ENCODE measurements around the gene ZDHHC9.

The ZDHHC9 gene

GRCh38 chrX:129781134-129781672, 62.5 kb downstream of the ZDHHC9 start:
- no peak for DNase-seq

DNA sequence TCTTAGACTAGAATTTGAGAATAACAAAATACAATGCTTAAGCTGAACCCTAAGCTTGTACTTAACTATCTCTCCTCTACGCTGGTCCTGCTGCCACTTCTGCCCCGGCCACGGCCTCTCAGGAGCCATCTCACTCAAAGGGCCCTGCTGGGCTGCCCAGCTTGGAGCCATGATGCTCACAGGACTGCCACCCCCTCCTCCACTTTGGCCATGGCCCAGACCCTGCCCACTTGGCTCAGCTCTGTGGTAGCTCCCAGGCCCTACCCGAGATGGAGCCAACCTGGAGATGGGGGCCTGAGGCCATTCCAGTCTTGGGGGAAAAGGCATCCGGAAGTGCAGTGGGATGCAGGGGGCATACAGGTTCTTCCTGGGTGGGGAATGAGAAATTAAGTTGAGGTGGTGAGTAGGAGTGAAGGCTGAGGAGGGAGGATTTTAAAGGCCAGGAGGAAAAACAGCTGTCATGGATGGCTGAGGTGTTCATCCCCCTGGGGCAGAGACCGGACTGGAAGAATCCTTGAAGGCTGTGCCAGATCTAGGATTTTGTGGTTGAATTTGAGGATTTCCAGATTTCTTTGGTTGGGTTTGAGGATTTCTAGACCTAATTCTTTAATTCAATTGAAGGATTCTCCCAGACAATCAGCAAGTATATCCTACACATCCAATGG, 63.1 kb downstream of the ZDHHC9 start:
- Mint-ChIP-seq H3K4me1 (peaks cover 6% of the 10 kb centered on the region), H3K36me3 (ENCODE audit: low read depth) (no peaks in the 10 kb centered on the region), H3K27ac (no peak overlapping the region), H3K27me3 (ENCODE audit: low read depth, poor library complexity) (peaks cover 6% of the 10 kb centered on the region), H3K4me3 (no peak overlapping the region), H3K9me3 (peaks cover 19% of the 10 kb centered on the region)
- DNase-seq, result no peak
- TF ChIP-seq, protein P1, sequence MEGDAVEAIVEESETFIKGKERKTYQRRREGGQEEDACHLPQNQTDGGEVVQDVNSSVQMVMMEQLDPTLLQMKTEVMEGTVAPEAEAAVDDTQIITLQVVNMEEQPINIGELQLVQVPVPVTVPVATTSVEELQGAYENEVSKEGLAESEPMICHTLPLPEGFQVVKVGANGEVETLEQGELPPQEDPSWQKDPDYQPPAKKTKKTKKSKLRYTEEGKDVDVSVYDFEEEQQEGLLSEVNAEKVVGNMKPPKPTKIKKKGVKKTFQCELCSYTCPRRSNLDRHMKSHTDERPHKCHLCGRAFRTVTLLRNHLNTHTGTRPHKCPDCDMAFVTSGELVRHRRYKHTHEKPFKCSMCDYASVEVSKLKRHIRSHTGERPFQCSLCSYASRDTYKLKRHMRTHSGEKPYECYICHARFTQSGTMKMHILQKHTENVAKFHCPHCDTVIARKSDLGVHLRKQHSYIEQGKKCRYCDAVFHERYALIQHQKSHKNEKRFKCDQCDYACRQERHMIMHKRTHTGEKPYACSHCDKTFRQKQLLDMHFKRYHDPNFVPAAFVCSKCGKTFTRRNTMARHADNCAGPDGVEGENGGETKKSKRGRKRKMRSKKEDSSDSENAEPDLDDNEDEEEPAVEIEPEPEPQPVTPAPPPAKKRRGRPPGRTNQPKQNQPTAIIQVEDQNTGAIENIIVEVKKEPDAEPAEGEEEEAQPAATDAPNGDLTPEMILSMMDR (IDR thresholded peaks at IDR 0.05), result no peak

More at GRCh38 chrX:129781134-129781672, 62.5 kb downstream of the ZDHHC9 start:
- TF ChIP-seq, protein P1 (IDR thresholded peaks at IDR 0.05), result no peak
- H3K4me3 Mint-ChIP-seq, result no peak overlapping the region
- no peaks in the 10 kb centered on the region for H3K36me3 Mint-ChIP-seq (ENCODE audit: low read depth)
- H3K27ac Mint-ChIP-seq, result no peak overlapping the region
- H3K9me3 Mint-ChIP-seq, result peaks cover 19% of the 10 kb centered on the region
- H3K27me3 Mint-ChIP-seq (ENCODE audit: low read depth, poor library complexity), result peaks cover 6% of the 10 kb centered on the region
- peaks cover 12% of the 10 kb centered on the region for H3K4me1 Mint-ChIP-seq

- no peak within 1 kb of the TSS for H3K4me3 Mint-ChIP-seq
- no peaks in the 10 kb centered on the region for H3K36me3 Mint-ChIP-seq (ENCODE audit: low read depth)
- DNase-seq, result no peak
- TF ChIP-seq, protein P1 (IDR thresholded peaks at IDR 0.05), result no peak
- H3K27me3 Mint-ChIP-seq (ENCODE audit: low read depth, poor library complexity), result peaks cover 6% of the 10 kb centered on the region
- no peaks in the 10 kb centered on the region for H3K4me1 Mint-ChIP-seq
- peaks cover 22% of the 10 kb centered on the region for H3K9me3 Mint-ChIP-seq
- no peak within 1 kb of the TSS for H3K27ac Mint-ChIP-seq
Observed at GRCh38 chrX:129779747-129780146, 63.9 kb downstream of the ZDHHC9 start, which contains the start of gene SASH3. Gene SASH3, plus strand, starts transcription at chrX:129779949. Its CDS starts 149 bp downstream, at chrX:129780098.

DNA sequence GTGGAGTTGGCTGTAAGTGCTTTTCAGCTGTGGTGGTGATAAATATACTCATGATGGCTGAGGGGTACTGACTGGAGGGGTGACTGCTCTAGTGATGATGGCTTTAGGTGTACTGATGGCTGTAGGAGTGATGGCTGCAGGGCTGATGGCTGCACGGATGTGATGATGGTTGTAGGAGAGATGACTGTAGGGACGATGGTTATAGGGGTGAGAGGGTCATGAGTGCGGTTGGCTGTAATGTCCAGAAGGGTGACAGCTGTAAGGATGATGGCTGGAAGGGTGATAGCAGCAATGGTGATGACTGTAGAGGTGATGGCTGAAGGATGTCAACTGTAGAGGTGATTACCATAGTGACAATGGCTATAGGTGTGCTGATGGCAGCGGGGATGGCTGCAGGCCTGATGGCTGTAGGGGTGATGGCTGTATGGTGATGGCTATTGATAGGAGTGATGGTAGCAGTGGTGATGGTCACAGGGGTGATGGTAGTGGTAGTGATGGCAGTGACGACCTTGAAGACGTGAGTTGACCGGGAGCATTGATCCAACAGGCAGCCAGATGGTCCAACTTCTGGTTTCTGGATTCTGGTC, 64.5 kb downstream of the ZDHHC9 start:
- peaks cover 22% of the 10 kb centered on the region for H3K9me3 Mint-ChIP-seq
- TF ChIP-seq, protein P1 (IDR thresholded peaks at IDR 0.05), result no peak
- H3K36me3 Mint-ChIP-seq (ENCODE audit: low read depth), result no peaks in the 10 kb centered on the region
- no peaks in the 10 kb centered on the region for H3K4me1 Mint-ChIP-seq
- H3K27me3 Mint-ChIP-seq (ENCODE audit: low read depth, poor library complexity), result peaks cover 6% of the 10 kb centered on the region
- H3K4me3 Mint-ChIP-seq, result no peak overlapping the region
- no peak for DNase-seq
- no peak overlapping the region for H3K27ac Mint-ChIP-seq

GRCh38 chrX:129777218-129778030, 66.3 kb downstream of the ZDHHC9 start:
- Mint-ChIP-seq H3K36me3 (ENCODE audit: low read depth) (no peaks in the 10 kb centered on the region), H3K4me3 (no peak overlapping the region), H3K9me3 (peaks cover 14% of the 10 kb centered on the region), H3K4me1 (no peaks in the 10 kb centered on the region), H3K27ac (peak overlapping the region; percentile 80), H3K27me3 (ENCODE audit: low read depth, poor library complexity) (no peaks in the 10 kb centered on the region)
- DNase-seq, result no peak
- TF ChIP-seq, protein P1 (IDR thresholded peaks at IDR 0.05), result no peak
